ENCODE measurements around the gene HMG20A.

Gene HMG20A

GRCh38 chr15:77430213-77430612, 9.5 kb downstream of the HMG20A start:
- DNase-seq (ENCODE audit: low read depth) = no peak

- DNase-seq (ENCODE audit: low read depth) = no peak
Observed at GRCh38 chr15:77430652-77431051, 10.0 kb downstream of the HMG20A start.

- DNase-seq (ENCODE audit: low read depth) = no peak
Observed at GRCh38 chr15:77436822-77437221, 16.1 kb downstream of the HMG20A start.

- DNase-seq (ENCODE audit: low read depth) = no peak
Observed at GRCh38 chr15:77437264-77437663, 16.6 kb downstream of the HMG20A start.

GRCh38 chr15:77440378-77440999, 19.8 kb downstream of the HMG20A start:
- DNase-seq (ENCODE audit: low read depth) = no peak

GRCh38 chr15:77446840-77447390, 26.2 kb downstream of the HMG20A start:
- no peak for DNase-seq (ENCODE audit: low read depth)

- no peak for DNase-seq (ENCODE audit: low read depth)
Observed at GRCh38 chr15:77454265-77454664, 33.6 kb downstream of the HMG20A start.

- DNase-seq (ENCODE audit: low read depth) = no peak
Observed at GRCh38 chr15:77454951-77455350, 34.3 kb downstream of the HMG20A start.

- DNase-seq (ENCODE audit: low read depth) = peak; percentile 53
Observed at GRCh38 chr15:77455696-77456321, 35.1 kb downstream of the HMG20A start.

- DNase-seq (ENCODE audit: low read depth) = no peak
Observed at GRCh38 chr15:77456746-77457145, 36.1 kb downstream of the HMG20A start.

- no peak for DNase-seq (ENCODE audit: low read depth)
Observed at GRCh38 chr15:77457191-77457904, 36.7 kb downstream of the HMG20A start.

GRCh38 chr15:77457905-77458265, 37.2 kb downstream of the HMG20A start:
- DNase-seq (ENCODE audit: low read depth) = no peak

GRCh38 chr15:77459031-77459430, 38.3 kb downstream of the HMG20A start:
- DNase-seq (ENCODE audit: low read depth) = no peak

- no peak for DNase-seq (ENCODE audit: low read depth)
Observed at GRCh38 chr15:77461486-77461885, 40.8 kb downstream of the HMG20A start.

- DNase-seq (ENCODE audit: low read depth) = no peak
Observed at GRCh38 chr15:77464129-77464865, 43.6 kb downstream of the HMG20A start.

- no peak for DNase-seq (ENCODE audit: low read depth)
Observed at GRCh38 chr15:77466521-77466920, 45.8 kb downstream of the HMG20A start.

GRCh38 chr15:77468896-77469295, 48.2 kb downstream of the HMG20A start:
- DNase-seq (ENCODE audit: low read depth) = no peak

GRCh38 chr15:77470235-77470634, 49.5 kb downstream of the HMG20A start:
- no peak for DNase-seq (ENCODE audit: low read depth)

GRCh38 chr15:77473328-77473727, 52.6 kb downstream of the HMG20A start:
- DNase-seq (ENCODE audit: low read depth) = no peak

- no peak for DNase-seq (ENCODE audit: low read depth)
Observed at GRCh38 chr15:77474310-77474988, 53.8 kb downstream of the HMG20A start.

GRCh38 chr15:77475001-77475400, 54.3 kb downstream of the HMG20A start:
- no peak for DNase-seq (ENCODE audit: low read depth)

- no peak for DNase-seq (ENCODE audit: low read depth)
Observed at GRCh38 chr15:77475898-77476297, 55.2 kb downstream of the HMG20A start.
